Body of pancreas (tissue), 4 donors: ENCODE measurements around the gene CD207.

Experiments
- POLR2A ChIP-seq, 3 donors: fragments of 450-650 bp; IDR thresholded peaks; one replicate each; pipeline ENCODE4 v1.6.1; 2016; ENCODE audit warnings: antibody characterized with exemption in 3 of 3, mild to moderate bottlenecking in 2 of 3
- TF ChIP-seq, protein P1 (sequence below), 7 experiments: fragments of 450-650 bp in 4 of 7; fragments of 200-600 bp in 3 of 7; sonication (generic) in 3 of 7; IDR thresholded peaks; one replicate each; pipeline ENCODE4 v1.5.1; 2016 to 2019; ENCODE audit warnings: antibody characterized with exemption in 7 of 7

GRCh38 chr2:70861777-70862625, 26.4 kb upstream of the CD207 start:
- TF ChIP-seq, protein P1, sequence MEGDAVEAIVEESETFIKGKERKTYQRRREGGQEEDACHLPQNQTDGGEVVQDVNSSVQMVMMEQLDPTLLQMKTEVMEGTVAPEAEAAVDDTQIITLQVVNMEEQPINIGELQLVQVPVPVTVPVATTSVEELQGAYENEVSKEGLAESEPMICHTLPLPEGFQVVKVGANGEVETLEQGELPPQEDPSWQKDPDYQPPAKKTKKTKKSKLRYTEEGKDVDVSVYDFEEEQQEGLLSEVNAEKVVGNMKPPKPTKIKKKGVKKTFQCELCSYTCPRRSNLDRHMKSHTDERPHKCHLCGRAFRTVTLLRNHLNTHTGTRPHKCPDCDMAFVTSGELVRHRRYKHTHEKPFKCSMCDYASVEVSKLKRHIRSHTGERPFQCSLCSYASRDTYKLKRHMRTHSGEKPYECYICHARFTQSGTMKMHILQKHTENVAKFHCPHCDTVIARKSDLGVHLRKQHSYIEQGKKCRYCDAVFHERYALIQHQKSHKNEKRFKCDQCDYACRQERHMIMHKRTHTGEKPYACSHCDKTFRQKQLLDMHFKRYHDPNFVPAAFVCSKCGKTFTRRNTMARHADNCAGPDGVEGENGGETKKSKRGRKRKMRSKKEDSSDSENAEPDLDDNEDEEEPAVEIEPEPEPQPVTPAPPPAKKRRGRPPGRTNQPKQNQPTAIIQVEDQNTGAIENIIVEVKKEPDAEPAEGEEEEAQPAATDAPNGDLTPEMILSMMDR (IDR thresholded peaks at IDR 0.05) = peak; percentile 94 to 99 (median 97)
- no peak for TF ChIP-seq POLR2A (IDR thresholded peaks at IDR 0.05)
